ENCODE results near the gene ZIC2. TPM values are rescaled to one million over a fixed set of nuclear protein-coding genes. Genes with fewer than 3 reads are reported as not detected.

Gene ZIC2
- total and polyA plus RNA-seq, 2 of the 8 experiments (the other 6 are each of a cell fraction or from before 2014, with no cell fraction given): 53.2 to 372 TPM

GRCh38 chr13:99959127-99959539 lies 22.5 kb upstream of the ZIC2 start:
- Histone ChIP-seq H3K27me3 (replicated peaks in 1 of 4; ENCODE audit: control insufficient read depth in 3 of 4, extremely low read depth in 1 of 4, insufficient read depth in 3 of 4, low read length in 3 of 4) (peaks cover 12 to 62% (median 48%) of the 10 kb centered on the region in 4 experiments; a peak in 6 of 7 replicates), H4K5ac (ENCODE audit: insufficient read length, low read depth, low read length) (no peak overlapping the region), H3K79me2 (ENCODE audit: control insufficient read depth in 1 of 2, insufficient read depth in 2 of 2, low read length in 2 of 2) (0 out of 4 replicates have a peak, but pooled peaks cover 0 to 1% of the 10 kb centered on the region in 2 experiments), H3K4ac (replicated peaks; ENCODE audit: insufficient read length, low read depth, low read length) (no peak overlapping the region), H2AFZ (ENCODE audit: low read length) (no peak overlapping the region), H2BK120ac (replicated peaks; ENCODE audit: low read depth, low read length) (no peak overlapping the region), H3K79me1 (ENCODE audit: low read depth, low read length) (no peaks in the 10 kb centered on the region), H3K4me2 (ENCODE audit: insufficient read depth in 1 of 2, low read depth in 2 of 2, low read length in 2 of 2) (peak overlapping the region; percentile 98 to 100), H3K27ac (ENCODE audit: low read depth, low read length) (no peak overlapping the region), H2BK20ac (ENCODE audit: low read length) (no peak overlapping the region), H4K8ac (ENCODE audit: extremely low read depth, insufficient read depth, low read length) (no peak overlapping the region), H2AK5ac (ENCODE audit: low read depth, low read length) (no peak overlapping the region), H3K23me2 (ENCODE audit: low read depth, low read length) (peaks cover 40% of the 10 kb centered on the region), H3K9ac (replicated peaks in 1 of 4; ENCODE audit: extremely low read depth in 1 of 4, low read depth in 3 of 4, low read length in 3 of 4) (no peak overlapping the region), H3K4me1 (replicated peaks in 1 of 4; ENCODE audit: control insufficient read depth in 3 of 4, insufficient read depth in 4 of 4, low read length in 3 of 4) (peaks cover 9 to 39% (median 23%) of the 10 kb centered on the region in 4 experiments), H3K14ac (ENCODE audit: insufficient read length) (no peak overlapping the region), H3K9me3 (ENCODE audit: insufficient read depth in 2 of 2, low read depth in 1 of 2, low read length in 1 of 2) (no peaks in the 10 kb centered on the region), H4K91ac (replicated peaks; ENCODE audit: insufficient read length, low read length) (peak overlapping the region; percentile 14), H2BK15ac (ENCODE audit: low read length) (no peak overlapping the region; the same call in 1 of the 2 replicates), H3K4me3 (ENCODE audit: extremely low read depth in 1 of 4, insufficient read depth in 2 of 4, low read depth in 3 of 4, low read length in 4 of 4) (peak overlapping the region; percentile 36 to 69 (median 54)), H4K20me1 (replicated peaks in 1 of 2; ENCODE audit: control insufficient read depth in 1 of 2, insufficient read depth in 2 of 2, low read length in 2 of 2) (peaks cover 2 to 4% of the 10 kb centered on the region in 2 experiments), H3K18ac (ENCODE audit: extremely low read depth, low read length) (peak overlapping the region; percentile 6), H2BK5ac (ENCODE audit: low read depth, low read length) (no peak overlapping the region), H3K56ac (replicated peaks; ENCODE audit: insufficient read length, low read depth, low read length) (no peak overlapping the region), H3K36me3 (ENCODE audit: control insufficient read depth in 2 of 4, insufficient read depth in 4 of 4, low read length in 3 of 4) (peaks cover 0 to 14% (median 5%) of the 10 kb centered on the region in 4 experiments; a peak in 3 of 8 replicates), H2BK12ac (ENCODE audit: low read depth, low read length) (no peak overlapping the region), H3K23ac (ENCODE audit: insufficient read length) (no peak overlapping the region)
- ChIA-PET POLR2A (ENCODE audit: partially characterized antibody) (interaction anchor here (1.0 to 8.9 kb wide), 11 partner anchors 7 to 301 kb away, joined by 3 to 80 read pairs (median 19); partner anchors contain the start of genes ZIC2 and ZIC5), CTCF (ENCODE audit: partially characterized antibody) (interaction anchor here (1.0 to 11.7 kb wide), 19 partner anchors 8 to 303 kb away, joined by 3 to 93 read pairs (median 6); partner anchors contain the start of gene PCCA)
- 6% methylated on average over 10 of the region's 10 CpGs; no CpG with 5 or more reads in 1 of the 2 experiments for WGBS, 2 experiments (ENCODE audit: extremely low coverage in 1 of 2, insufficient coverage in 1 of 2, insufficient read length in 1 of 2, insufficient replicate concordance in 2 of 2, low coverage in 1 of 2, low lambda C conversion rate in 2 of 2, missing lambda C conversion rate in 1 of 2)
- FAIRE-seq (no peak), DNase-seq (ENCODE audit: low read depth in 1 of 2, low spot score in 2 of 2) (no peak)
- TF ChIP-seq TAF7 (optimal IDR thresholded peaks at IDR 0.05; ENCODE audit: borderline replicate concordance, low read depth, low read length) (no peak), RXRA (IDR thresholded peaks at IDR 0.05; ENCODE audit: insufficient read depth, low read depth, low read length) (no peak), CBX8 (IDR thresholded peaks at IDR 0.05; ENCODE audit: borderline replicate concordance, low read depth, low read length) (no peak), EZH2 (IDR thresholded peaks at IDR 0.05; ENCODE audit: low read depth, low read length, severe bottlenecking) (peak; percentile 52), MAFK (IDR thresholded peaks at IDR 0.05; ENCODE audit: low read depth, low read length) (no peak), NANOG (IDR thresholded peaks at IDR 0.05; ENCODE audit: insufficient read depth, low read depth, low read length, poor library complexity, severe bottlenecking) (no peak), BACH1 (IDR thresholded peaks at IDR 0.05; ENCODE audit: low read length) (no peak), RFX5 (IDR thresholded peaks at IDR 0.05; ENCODE audit: borderline replicate concordance, low read depth, low read length) (no peak), TCF12 (IDR thresholded peaks at IDR 0.05; ENCODE audit: low read depth, low read length) (no peak), MAX (IDR thresholded peaks at IDR 0.05) (0 out of 2 replicates have a peak, but pooled peaks have one; percentile 3), SAP30 (IDR thresholded peaks at IDR 0.05; ENCODE audit: insufficient read depth, insufficient replicate concordance, low read length) (no peak), TBP (IDR thresholded peaks at IDR 0.05; ENCODE audit: low read depth, low read length) (no peak)
